HG02981 (cell line): Measurements from ENCODE around the gene SLC6A17.

Experiments used
- ATAC-seq: cut with Tn5 transposase; IDR thresholded peaks from one replicate; pipeline ENCODE4 v1.9.1; 2021; ENCODE audit warnings: mild to moderate bottlenecking, moderate library complexity; ENCODE audit not compliant: unreplicated experiment

Gene SLC6A17

DNA sequence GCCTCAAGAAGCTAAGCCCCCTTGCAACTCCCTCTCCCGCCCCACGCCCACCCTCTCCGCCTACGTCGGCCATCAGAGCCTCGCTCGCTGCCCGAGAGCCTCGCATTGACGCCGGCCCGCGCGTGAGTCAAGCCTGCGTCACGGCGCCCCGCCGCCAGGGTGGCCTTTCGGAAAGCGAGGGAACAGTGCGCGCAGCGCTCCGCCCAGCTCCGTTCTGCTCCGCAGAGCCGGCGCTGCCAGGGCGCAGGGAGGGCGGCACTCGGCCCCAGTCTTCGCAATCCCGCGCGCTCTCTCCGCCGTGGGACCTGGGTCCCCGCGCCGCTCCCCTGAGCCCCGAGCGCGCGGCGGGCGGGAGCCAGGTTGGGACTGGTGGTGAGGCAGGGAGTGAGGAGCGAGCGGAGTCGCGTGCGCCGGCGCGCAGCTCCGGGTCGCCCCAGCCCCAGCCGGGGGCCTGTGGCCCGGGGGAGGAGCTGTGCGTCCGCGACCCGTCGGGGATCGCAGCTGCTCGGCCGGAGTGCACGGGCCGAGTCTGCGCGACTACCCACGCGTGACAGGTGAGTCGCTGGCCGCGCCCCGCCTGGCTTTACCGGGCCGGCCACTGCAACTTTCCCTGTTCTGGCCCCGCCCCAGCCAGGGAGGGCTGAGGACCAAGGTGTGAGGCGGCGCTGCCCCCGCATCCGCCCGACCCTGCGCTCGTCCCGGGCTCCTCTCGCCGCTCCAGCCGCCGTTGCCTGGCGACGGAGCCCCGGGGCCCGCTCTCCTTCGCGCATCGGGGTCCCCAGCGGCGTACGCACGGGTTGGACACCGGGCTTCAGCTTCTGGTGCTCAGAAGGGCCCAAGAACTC lies at the start of gene SLC6A17:
Gene SLC6A17 (plus strand): TSS at position 165 of the 845 bp plus-strand sequence. CDS start 16,436 bp downstream, outside the sequence.
- ATAC-seq: no peak

- ATAC-seq: no peak
These were observed 48.2 kb upstream of the SLC6A17 start for GRCh38 chr1:110102081-110102480.

DNA sequence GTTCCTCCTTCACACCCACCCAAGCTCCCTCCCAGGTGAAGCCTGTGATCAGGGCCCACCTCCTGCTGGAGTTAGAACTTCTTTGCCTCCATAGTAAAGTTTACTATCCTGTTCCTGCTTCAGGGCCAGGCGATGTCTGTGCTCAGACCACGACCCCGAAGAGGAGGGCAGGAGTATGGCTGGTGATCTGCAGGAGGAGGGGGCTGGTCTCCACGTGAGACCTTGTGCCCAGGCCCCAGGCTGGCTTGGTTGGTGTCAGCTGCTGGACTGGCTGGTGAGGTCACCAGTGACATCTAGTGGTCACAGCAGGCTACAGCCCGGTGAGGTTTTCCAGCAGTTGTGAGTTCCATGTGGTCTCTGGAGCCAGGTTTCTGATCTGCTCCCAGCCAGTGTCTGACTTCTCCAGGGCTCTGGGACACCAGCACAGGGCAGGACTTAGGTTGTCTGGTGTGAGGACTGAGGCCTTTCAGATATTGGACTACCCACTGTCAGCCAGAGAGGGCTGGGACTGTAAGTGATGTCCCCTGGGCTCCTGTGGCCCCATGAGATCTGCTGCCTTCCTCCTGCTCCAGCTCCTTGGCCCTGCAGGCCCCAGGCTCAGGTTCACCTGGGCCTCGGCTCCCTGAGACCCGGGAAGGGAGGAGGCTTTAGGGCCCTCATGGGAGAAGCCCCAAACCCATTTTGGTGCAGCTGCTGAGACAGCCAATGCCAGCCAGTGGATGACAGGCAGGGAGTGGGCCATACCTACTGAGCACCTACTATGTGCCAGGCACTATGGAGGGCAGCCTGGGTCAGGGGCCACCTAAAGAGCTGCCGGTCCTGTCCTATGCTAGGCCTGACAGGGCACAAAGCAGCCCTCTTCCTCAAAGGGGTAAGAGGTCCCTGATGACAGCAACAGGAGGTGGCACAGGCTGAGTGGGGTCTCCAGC lies 44.0 kb upstream of the SLC6A17 start:
- no peak for ATAC-seq

DNA sequence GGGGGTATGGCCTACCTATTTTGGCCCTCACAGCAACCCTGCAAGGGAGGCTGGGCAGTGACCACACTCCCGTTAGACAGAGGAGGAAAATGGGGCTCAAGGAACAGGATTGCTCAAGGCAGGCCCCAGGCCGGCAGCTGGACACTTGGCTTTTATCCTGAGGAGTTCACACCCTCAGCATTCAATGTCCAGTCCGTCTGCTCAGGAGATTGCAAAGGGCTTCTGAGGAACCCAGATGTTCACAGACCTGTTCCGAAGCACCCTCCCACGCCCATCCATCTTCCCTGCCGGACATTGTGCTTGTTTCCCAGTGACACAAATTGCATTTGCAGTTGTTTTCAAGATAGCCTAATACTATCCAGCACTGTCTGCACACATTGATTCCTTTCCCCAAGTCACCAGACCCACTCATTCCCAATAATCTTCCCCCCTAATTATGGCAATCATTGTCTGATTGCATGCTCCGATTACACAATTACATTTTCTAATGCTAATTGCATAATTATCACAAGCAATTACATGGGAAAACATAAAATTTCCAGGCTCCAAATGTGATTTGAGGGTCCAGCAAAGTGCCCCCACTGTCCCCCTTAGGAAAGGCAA lies 42.3 kb upstream of the SLC6A17 start:
- ATAC-seq: no peak

DNA sequence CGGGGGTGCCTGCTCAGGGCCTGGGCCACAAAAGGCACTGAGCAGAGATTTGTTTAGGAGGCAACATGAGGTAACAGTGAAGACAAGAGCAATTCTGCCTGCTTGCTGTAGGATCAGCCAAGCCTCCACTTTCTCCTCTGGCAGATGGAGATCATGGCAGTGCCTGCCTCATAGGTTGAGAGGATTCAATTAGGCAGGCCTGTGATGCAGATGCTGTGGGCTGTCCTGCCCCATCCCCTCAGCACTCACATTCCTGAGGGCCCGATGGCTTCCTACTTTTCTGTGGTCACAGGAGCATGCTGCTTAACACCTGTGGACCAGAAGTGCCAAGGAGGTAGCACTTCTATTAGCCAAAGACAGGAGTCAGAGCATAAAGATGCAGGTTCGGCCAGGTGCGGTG lies 39.2 kb upstream of the SLC6A17 start:
- ATAC-seq: no peak

GRCh38 chr1:110112143-110112542 lies 38.2 kb upstream of the SLC6A17 start, which contains the start of gene UBL4B:
Gene UBL4B, plus strand, starts transcription at chr1:110112443. Its CDS starts 92 bp downstream, at chr1:110112535.
- no peak for ATAC-seq

DNA sequence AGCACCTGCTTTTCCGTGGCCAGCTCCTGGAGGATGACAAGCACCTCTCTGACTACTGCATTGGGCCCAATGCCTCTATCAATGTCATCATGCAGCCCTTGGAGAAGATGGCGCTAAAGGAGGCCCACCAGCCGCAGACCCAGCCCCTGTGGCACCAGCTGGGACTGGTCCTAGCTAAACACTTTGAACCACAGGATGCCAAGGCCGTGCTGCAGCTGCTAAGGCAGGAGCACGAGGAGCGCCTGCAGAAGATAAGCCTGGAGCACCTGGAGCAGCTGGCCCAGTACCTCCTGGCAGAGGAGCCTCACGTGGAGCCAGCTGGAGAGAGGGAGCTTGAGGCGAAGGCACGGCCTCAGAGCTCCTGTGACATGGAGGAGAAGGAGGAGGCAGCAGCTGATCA lies 37.6 kb upstream of the SLC6A17 start:
- no peak for ATAC-seq

GRCh38 chr1:110113551-110113950 lies 36.7 kb upstream of the SLC6A17 start:
- no peak for ATAC-seq

DNA sequence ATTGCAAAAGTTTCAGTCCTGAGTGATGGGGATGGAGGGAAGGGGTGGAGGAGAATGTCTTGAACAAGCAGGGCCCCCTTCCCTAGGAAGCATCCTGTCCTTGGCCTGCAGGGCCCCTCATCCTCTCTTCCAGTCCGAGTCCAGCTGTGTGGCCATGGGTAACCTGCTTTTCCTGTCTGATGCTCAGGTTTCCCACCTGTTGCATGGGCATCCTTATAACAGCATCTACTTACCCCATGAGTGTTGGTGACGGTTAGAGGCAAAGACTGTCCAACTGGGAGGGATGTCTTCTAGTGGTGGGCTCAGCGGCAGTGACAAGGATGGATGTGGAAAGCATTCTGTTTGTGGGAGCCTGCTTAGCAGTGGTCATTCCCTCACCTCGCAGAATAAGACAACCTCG lies 36.1 kb upstream of the SLC6A17 start:
- no peak for ATAC-seq

GRCh38 chr1:110114784-110115183 lies 35.5 kb upstream of the SLC6A17 start:
- no peak for ATAC-seq

GRCh38 chr1:110118636-110119396 lies 31.5 kb upstream of the SLC6A17 start:
- no peak for ATAC-seq

DNA sequence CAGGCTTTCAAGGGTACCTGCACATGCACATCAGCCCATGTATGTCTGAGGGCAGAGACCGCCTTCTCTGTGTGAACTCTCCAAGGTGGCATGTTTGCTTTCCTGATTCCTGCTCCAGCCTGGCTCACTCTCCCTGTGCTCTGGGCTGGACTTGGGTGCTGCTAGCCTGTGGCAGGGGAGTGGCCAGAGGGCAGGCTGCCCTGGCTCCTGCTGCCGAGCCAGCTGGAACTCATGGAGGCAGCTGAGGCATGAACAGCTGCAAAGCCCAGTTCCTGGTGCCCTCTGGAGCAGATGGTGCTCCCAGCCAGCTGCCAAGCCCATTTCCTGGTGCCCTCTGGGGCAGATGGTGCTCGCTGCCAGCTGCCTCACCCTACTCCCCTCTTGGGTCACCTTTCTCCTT lies 30.5 kb upstream of the SLC6A17 start:
- ATAC-seq: no peak

GRCh38 chr1:110120960-110121561 lies 29.2 kb upstream of the SLC6A17 start:
- ATAC-seq: no peak

- no peak for ATAC-seq
These were observed 27.1 kb upstream of the SLC6A17 start for GRCh38 chr1:110123224-110123623.

DNA sequence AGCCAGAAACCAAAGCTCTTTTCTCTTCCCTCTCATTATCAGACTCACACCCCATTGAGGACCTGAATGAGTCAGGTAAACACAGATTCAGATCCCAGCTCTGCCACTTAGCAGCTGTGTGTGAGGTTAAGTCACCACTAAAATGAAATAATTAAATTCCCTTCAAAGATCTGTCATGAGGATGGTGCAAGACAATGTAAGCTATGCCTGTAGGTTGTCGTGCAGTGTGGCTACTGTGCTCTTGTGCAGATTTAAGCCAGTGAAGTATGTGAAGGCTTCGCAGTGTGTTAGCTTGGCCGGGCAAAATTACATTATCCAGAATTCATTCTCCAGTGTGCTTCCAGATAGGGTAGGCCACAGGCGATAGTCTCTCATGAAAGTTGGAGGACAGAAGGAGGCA lies 24.5 kb upstream of the SLC6A17 start:
- no peak for ATAC-seq

DNA sequence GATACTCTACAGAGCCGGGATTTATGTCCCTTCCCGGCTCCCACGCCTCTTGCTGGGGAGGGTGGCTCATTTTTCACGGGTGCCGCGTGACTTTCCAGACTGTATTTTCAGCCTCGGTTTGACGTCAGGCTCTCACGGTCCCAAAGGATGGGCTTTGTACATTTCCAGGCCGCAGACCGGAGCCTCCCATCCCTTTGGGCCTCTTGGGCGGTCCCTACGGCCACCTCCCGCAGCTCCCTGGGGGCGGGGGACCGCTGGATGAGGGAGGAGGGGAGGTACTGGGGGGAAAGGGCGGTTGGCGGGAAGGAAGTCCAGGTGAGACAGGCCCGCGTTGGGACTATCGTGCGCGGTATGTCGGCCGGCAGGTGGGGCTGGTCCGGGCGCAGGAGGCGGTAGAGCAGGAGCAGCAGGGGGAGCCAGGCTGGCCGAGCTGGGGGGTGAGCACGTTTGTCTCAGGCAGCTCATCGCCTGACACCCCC lies 20.1 kb upstream of the SLC6A17 start:
- no peak for ATAC-seq

GRCh38 chr1:110130989-110131388 lies 19.3 kb upstream of the SLC6A17 start:
- no peak for ATAC-seq

- no peak for ATAC-seq
These were observed 17.6 kb upstream of the SLC6A17 start for GRCh38 chr1:110132682-110133081.

DNA sequence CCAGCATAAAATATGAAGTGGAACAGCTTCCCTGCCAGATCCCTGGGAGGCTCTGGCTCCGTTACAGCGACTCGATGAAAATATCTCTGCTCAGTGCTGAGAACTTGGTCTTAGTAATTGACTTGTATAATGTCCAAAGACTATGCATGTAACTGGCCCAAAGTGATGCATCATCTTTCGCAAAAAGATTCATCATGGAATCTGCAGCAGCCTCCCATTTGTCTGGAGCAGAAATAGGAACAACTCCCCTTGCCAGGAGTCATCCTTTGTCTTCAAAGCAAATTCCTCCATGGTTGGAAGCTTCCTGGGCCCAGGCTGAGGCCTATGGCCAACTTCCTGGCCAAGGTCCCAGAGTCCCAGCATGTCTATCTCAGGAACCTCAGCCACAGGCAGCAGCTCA lies 16.9 kb upstream of the SLC6A17 start:
- no peak for ATAC-seq

DNA sequence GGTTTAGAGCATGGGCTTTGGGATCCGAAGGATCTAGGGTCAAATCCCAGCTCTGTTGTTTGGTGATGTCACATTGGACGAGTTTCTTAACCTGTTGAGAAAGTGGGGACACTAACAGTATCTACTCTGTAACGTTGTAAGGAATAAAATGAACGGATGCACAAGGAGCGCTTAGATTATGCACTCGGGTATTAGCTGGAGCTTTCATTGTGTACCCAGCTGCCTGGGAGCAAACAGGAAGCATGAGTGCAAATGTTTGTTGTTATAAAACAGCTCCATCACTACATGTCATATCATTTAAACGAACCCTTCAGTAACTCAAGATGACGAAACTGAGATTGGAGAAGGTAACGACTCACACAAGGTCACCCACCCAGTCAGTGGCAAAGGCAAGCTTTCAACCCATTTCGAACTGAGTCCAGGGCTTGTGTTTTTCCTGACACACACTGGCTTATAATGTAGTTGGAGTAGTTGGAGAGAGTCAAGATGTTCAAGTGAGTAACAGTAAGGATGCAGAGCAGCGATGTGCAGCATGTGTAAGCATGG lies 16.2 kb upstream of the SLC6A17 start:
- no peak for ATAC-seq
